ENCODE measurements around the gene TMEM132E.

Gene TMEM132E

GRCh38 chr17:34634551-34635160, 55.3 kb downstream of the TMEM132E start:
- DNase-seq (ENCODE audit: low read depth), result no peak
- TF ChIP-seq, protein P1, sequence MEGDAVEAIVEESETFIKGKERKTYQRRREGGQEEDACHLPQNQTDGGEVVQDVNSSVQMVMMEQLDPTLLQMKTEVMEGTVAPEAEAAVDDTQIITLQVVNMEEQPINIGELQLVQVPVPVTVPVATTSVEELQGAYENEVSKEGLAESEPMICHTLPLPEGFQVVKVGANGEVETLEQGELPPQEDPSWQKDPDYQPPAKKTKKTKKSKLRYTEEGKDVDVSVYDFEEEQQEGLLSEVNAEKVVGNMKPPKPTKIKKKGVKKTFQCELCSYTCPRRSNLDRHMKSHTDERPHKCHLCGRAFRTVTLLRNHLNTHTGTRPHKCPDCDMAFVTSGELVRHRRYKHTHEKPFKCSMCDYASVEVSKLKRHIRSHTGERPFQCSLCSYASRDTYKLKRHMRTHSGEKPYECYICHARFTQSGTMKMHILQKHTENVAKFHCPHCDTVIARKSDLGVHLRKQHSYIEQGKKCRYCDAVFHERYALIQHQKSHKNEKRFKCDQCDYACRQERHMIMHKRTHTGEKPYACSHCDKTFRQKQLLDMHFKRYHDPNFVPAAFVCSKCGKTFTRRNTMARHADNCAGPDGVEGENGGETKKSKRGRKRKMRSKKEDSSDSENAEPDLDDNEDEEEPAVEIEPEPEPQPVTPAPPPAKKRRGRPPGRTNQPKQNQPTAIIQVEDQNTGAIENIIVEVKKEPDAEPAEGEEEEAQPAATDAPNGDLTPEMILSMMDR (conservative IDR thresholded peaks at IDR 0.05; ENCODE audit: low read length), result no peak
- no peak overlapping the region for H3K4me3 ChIP-seq (ENCODE audit: low read length)

- DNase-seq (ENCODE audit: low read depth), result no peak
- TF ChIP-seq, protein P1 (conservative IDR thresholded peaks at IDR 0.05; ENCODE audit: low read length), result no peak
- H3K4me3 ChIP-seq (ENCODE audit: low read length), result no peak overlapping the region
Observed at GRCh38 chr17:34635876-34636275, 56.5 kb downstream of the TMEM132E start.

DNA sequence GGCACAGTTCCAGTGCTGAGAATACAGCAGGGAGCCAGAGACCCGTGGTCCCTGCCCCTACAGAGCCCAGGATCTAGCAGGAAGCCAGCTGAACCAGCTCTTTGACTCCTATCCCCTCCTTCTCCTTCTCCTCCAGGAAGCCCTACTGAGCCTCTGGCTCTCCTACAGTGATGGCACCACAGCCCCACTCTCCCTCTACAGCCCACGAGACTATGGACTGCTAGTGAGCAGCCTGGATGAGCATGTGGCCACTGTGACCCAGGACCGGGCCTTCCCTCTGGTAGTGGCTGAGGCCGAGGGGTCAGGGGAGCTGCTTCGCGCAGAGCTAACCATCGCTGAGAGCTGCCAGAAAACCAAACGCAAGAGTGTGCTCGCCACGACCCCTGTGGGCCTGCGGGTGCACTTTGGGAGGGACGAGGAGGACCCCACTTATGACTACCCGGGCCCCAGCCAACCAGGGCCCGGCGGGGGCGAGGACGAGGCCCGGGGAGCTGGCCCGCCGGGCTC, 57.7 kb downstream of the TMEM132E start:
- H3K4me3 ChIP-seq (ENCODE audit: low read length), result no peak overlapping the region
- DNase-seq (ENCODE audit: low read depth), result no peak
- TF ChIP-seq, protein P1 (conservative IDR thresholded peaks at IDR 0.05; ENCODE audit: low read length), result no peak

DNA sequence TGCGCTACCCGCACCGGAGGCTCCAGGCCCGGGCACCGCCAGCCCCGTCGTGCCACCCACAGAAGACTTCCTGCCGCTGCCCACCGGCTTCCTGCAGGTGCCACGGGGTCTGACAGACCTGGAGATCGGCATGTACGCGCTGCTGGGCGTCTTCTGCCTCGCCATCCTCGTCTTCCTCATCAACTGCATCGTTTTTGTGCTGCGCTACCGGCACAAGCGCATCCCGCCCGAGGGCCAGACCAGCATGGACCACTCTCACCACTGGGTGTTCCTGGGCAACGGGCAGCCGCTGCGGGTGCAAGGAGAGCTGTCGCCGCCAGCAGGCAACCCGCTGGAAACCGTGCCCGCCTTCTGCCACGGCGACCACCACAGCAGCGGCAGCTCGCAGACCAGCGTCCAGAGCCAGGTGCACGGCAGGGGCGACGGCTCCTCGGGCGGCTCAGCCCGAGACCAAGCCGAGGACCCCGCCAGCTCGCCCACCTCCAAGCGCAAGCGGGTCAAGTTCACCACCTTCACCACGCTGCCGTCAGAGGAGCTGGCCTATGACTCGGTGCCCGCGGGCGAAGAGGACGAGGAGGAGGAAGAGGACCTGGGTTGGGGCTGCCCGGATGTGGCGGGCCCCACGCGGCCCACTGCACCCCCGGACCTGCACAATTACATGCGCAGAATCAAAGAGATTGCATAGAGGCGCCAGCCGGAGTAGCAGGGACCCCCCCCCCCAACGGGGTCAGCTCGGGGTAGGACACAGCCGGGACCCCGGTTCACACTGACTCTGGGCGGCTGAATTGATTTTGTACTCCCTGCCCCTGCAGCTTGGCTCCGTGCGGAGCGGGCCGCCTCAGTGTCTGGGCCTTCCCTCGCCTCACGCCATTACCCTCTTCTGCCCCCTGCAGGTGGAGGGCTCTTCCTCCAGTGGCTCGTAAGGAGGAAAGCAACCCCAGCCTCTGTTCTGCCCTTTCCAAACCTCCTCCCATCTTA, 58.5 kb downstream of the TMEM132E start:
- TF ChIP-seq, protein P1 (conservative IDR thresholded peaks at IDR 0.05; ENCODE audit: low read length), result peak; percentile 85
- DNase-seq (ENCODE audit: low read depth), result peak; percentile 69
- H3K4me3 ChIP-seq (ENCODE audit: low read length), result peak overlapping the region; percentile 17; the same call in 1 of the 2 replicates

GRCh38 chr17:34638526-34639260, 59.3 kb downstream of the TMEM132E start:
- no peak for DNase-seq (ENCODE audit: low read depth)
- H3K4me3 ChIP-seq (ENCODE audit: low read length), result no peak overlapping the region
- TF ChIP-seq, protein P1 (conservative IDR thresholded peaks at IDR 0.05; ENCODE audit: low read length), result no peak

DNA sequence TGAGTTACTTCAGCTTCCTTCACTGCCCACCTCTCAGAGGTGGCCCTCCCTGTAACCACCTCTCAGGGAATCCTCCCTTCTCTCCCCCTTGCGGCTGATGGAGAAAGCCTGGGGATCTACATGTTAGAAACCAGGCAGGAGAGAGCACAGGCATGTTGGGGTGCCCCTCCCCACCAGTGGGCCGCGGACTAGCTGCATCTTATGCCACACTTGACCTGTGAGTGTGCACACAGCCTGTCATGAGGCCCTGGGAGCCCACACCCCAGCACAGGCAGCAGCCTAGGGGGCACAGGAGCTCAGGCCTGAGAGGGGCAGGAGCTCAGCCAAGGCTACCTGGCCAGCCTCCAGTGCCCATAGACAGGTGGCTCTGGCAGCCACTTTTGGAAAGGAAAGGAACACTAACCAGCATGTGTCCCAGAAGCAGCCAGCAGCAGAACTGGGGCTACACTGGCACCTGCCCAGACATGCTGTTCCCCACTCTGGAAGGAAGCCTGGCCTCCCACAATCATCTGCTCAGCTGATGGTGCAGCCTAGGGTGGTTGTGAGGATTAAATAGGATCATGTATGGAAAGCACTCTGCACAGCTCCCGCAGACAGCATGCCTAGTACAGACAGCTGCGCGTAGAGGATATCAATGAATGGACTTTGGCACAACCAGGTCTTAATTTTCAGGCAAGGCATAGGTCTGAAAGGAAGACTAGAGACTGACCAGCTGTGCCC, 60.5 kb downstream of the TMEM132E start:
- TF ChIP-seq, protein P1 (conservative IDR thresholded peaks at IDR 0.05; ENCODE audit: low read length), result no peak
- DNase-seq (ENCODE audit: low read depth), result no peak
- H3K4me3 ChIP-seq (ENCODE audit: low read length), result no peak overlapping the region
